HFFc6 (cell line): Measurements from ENCODE around the gene MYOM3. TPM values are rescaled to one million over a fixed set of nuclear protein-coding genes. Genes with fewer than 3 reads are reported as not detected.
A peak's percentile ranks its signal among the peaks of the same experiment; 100 is the strongest.

Experiments
- DNase-seq: peaks from one replicate; pipeline ENCODE4 v3.0.0-alpha.2; 2018
- H3K27ac Mint-ChIP-seq: 2 replicates; pipeline ENCODE4 v1.8.0; 2020; ENCODE audit warnings: mild to moderate bottlenecking, mixed read lengths
- H3K27me3 Mint-ChIP-seq: 2 replicates; pipeline ENCODE4 v1.8.0; 2021; ENCODE audit warnings: mild to moderate bottlenecking, moderate library complexity, mixed read lengths; ENCODE audit not compliant: insufficient read depth
- H3K36me3 Mint-ChIP-seq: 2 replicates; pipeline ENCODE4 v1.8.0; 2021; ENCODE audit warnings: low read depth, mixed read lengths
- H3K4me1 Mint-ChIP-seq: 2 replicates; pipeline ENCODE4 v1.8.0; 2020; ENCODE audit warnings: low read depth, mixed read lengths
- H3K4me3 Mint-ChIP-seq: 2 replicates; pipeline ENCODE4 v1.8.0; 2020; ENCODE audit warnings: mild to moderate bottlenecking, moderate library complexity, mixed read lengths
- H3K9me3 Mint-ChIP-seq: 2 replicates; pipeline ENCODE4 v1.8.0; 2020; ENCODE audit warnings: mild to moderate bottlenecking, mixed read lengths
- total RNA-seq, 6 experiments: library from RNA; stranded (reverse); fragmentation: NEBNext Ultra II Directional; extraction: Animal tissue kit (Norgen Biotek cat#: 25700); gene quantifications; 2 replicates in 1 of 6; 3 replicates in 5 of 6; pipeline ENCODE4 v1.2.3, GENCODE V29; 2021
- TF ChIP-seq, protein P1 (sequence below): fragments of 200-600 bp; sonication (generic); IDR thresholded peaks from 2 replicates; pipeline ENCODE4 v1.5.0; 2021; ENCODE audit warnings: antibody characterized with exemption, mild to moderate bottlenecking

Gene MYOM3
- total RNA-seq, 6 experiments from 2014 or later, result 0.03 to 0.05 (median 0.05) TPM; not detected in 3

DNA sequence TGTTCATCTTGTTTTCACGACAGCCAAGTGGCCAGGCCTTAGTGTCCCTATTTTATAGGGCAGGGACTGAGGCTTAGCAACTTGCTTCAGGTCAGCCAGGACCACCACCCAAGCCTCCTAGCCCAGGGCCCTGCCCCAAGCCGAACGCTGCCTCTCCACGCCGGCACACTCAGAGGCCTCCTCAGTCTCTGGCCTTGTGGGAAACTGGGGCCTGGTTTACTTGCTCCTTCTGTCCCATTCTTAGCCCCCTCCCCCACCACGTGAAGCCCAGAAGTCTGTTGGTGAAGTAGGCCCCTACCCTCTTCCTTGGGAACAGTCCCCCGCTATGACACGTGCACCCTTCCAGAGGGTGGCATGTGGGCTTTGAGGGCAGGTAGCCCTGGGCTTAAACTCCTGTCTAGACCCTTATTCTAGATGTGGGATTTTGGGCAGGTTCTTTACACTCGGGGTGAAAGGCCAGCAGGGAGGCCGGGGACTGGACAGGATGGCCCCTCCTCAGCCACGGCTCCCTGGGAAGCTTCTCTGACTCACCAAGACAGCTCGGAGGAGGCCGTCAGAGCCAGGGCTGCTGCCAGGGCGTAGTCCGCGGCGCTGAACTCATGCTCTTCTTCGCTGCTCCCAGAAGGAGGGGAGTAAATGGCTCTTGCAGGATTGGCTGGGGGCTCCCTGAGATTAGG lies 4.3 kb downstream of the MYOM3 start:
- Mint-ChIP-seq H3K36me3 (no peaks in the 10 kb centered on the region), H3K27ac (no peak overlapping the region), H3K27me3 (peaks cover 2% of the 10 kb centered on the region; the same call in 1 of the 2 replicates), H3K9me3 (no peaks in the 10 kb centered on the region), H3K4me3 (no peak overlapping the region), H3K4me1 (peaks cover 28% of the 10 kb centered on the region)
- TF ChIP-seq, protein P1, sequence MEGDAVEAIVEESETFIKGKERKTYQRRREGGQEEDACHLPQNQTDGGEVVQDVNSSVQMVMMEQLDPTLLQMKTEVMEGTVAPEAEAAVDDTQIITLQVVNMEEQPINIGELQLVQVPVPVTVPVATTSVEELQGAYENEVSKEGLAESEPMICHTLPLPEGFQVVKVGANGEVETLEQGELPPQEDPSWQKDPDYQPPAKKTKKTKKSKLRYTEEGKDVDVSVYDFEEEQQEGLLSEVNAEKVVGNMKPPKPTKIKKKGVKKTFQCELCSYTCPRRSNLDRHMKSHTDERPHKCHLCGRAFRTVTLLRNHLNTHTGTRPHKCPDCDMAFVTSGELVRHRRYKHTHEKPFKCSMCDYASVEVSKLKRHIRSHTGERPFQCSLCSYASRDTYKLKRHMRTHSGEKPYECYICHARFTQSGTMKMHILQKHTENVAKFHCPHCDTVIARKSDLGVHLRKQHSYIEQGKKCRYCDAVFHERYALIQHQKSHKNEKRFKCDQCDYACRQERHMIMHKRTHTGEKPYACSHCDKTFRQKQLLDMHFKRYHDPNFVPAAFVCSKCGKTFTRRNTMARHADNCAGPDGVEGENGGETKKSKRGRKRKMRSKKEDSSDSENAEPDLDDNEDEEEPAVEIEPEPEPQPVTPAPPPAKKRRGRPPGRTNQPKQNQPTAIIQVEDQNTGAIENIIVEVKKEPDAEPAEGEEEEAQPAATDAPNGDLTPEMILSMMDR, result no peak
- peak; percentile 30 for DNase-seq

DNA sequence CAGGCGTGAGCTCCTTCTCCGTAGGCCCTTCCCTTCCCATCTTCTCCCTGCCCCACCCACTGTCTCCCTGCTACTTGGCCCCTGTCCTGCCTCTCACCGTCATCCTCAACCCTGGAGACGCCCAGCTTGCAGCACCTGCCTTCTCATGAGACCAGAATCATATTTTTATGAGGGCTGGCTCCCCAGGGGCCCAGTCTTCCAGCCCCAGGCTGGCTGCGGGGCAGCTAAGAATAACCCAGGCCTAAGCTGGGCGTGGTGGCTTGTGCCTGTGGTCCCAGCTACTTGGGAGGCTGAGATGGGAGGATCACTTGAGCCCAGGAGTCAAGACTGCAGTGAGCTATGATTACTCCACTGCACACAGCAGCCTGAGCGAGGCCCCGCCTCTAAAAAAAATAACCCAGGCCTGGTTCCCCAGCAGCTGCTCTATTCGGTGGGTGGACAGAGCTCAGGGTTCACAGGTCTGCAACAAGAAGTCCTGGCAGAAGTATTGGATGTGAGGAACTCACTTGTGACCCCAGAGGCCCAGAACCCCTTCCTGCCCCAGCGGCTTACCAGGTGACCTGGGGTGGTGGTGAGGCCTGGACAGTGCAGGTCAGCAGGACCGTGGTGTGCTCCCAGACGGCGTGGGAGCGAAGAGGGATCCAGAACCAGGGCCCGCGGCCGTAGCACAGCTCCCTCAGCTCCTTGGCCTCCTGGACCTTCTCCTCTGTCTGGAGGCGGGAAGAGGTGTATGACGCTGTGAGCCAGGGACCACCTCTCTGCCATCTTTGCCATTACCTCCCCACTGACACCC lies 6.4 kb downstream of the MYOM3 start:
- Mint-ChIP-seq H3K36me3 (no peaks in the 10 kb centered on the region), H3K4me1 (peaks cover 16% of the 10 kb centered on the region), H3K4me3 (no peak overlapping the region), H3K27ac (no peak overlapping the region), H3K9me3 (no peaks in the 10 kb centered on the region), H3K27me3 (peaks cover 2% of the 10 kb centered on the region; the same call in 1 of the 2 replicates)
- no peak for DNase-seq
- TF ChIP-seq, protein P1, result no peak

DNA sequence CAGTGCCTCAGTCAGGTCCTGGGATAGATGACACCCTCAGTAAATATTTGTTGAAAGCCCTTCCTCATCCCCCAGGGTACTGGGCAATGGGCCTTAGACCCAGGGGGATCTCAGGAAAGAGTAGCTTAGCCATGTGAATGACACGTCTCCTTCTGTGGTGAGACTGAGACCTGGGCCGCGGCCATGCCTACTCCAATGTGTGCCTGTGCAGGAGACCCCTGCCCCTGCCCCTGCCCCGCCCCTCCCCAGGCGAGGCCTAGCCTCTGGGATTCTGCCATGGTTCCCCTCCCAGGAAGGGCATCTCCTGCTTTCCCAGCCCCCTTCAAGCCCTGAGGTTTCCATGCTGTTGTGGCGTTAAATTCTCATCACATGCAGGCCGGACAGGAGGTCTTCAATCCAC lies 7.1 kb downstream of the MYOM3 start:
- Mint-ChIP-seq H3K27me3 (peaks cover 2% of the 10 kb centered on the region; the same call in 1 of the 2 replicates), H3K9me3 (no peaks in the 10 kb centered on the region), H3K4me3 (no peak overlapping the region), H3K36me3 (no peaks in the 10 kb centered on the region), H3K4me1 (peaks cover 16% of the 10 kb centered on the region), H3K27ac (no peak overlapping the region)
- no peak for DNase-seq
- TF ChIP-seq, protein P1, result no peak

DNA sequence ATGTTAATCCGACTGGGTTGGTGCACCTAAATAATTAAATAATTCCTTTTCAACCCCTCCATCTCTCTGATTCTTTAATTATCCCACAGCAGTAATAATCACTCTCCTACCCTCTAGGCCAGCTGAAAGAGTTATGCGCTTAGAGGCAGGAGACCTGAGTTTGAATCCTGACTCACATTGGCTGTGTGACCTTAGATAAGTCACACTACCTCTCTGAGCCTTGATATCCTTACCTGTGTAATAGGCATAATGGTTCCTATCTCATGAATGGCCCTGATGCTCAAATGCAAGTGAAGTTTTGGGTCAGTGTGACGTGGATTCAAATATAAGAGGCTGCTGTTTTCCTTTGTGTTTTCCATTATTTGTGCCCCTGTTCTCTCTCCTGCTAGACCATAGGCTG lies 8.1 kb downstream of the MYOM3 start:
- no peak overlapping the region for H3K4me3 Mint-ChIP-seq
- no peak overlapping the region for H3K27ac Mint-ChIP-seq
- H3K36me3 Mint-ChIP-seq, result no peaks in the 10 kb centered on the region
- peaks cover 2% of the 10 kb centered on the region; the same call in 1 of the 2 replicates for H3K27me3 Mint-ChIP-seq
- H3K4me1 Mint-ChIP-seq, result peaks cover 11% of the 10 kb centered on the region
- H3K9me3 Mint-ChIP-seq, result no peaks in the 10 kb centered on the region
- TF ChIP-seq, protein P1, result no peak
- no peak for DNase-seq

DNA sequence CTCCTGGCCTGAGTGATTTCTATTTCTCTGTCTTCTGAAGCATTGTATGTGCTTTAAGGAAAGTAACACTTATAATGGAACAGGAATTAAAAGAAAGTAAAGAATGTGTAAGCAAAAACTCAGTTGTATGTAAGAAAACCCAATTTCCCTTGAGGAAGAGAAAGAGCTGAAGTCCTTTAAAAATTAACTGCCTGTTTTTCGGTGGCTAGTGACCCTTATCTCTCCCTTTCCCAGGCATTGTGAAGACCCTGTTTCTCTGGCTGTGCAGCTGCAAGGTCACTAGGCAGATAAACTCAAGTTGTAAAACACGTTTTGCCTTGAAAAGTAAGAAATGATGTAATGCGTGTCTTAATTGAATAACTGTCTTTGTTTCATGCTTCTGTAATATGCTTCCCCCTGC lies 8.5 kb downstream of the MYOM3 start:
- Mint-ChIP-seq H3K4me1 (peaks cover 7% of the 10 kb centered on the region; the same call in 1 of the 2 replicates), H3K36me3 (no peaks in the 10 kb centered on the region), H3K9me3 (no peaks in the 10 kb centered on the region), H3K27ac (no peak overlapping the region), H3K27me3 (peaks cover 2% of the 10 kb centered on the region; the same call in 1 of the 2 replicates), H3K4me3 (no peak overlapping the region)
- no peak for DNase-seq
- TF ChIP-seq, protein P1, result no peak
